Type B pancreatic cell (in vitro differentiated cells): ENCODE measurements around the gene FANCM. TPM values are rescaled to one million over a fixed set of nuclear protein-coding genes. Genes with fewer than 3 reads are reported as not detected.
"Not testable (repeated sequence)": the region's sequence is repeated elsewhere in the genome, so short reads cannot be mapped to it uniquely, and the experiment has no call there.

ENCODE experiments used
- DNase-seq: peaks from one replicate; pipeline ENCODE4 v3.0.0; 2021; ENCODE audit warnings: mixed read lengths; ENCODE audit not compliant: unreplicated experiment; ENCODE audit errors: extremely low spot score
- H3K27ac Mint-ChIP-seq: 2 replicates; pipeline ENCODE4 v1.8.0; 2021; ENCODE audit warnings: mild to moderate bottlenecking, mixed read lengths
- H3K27me3 Mint-ChIP-seq: 2 replicates; pipeline ENCODE4 v1.8.0; 2021; ENCODE audit warnings: mixed read lengths
- H3K36me3 Mint-ChIP-seq: 2 replicates; pipeline ENCODE4 v1.8.0; 2021; ENCODE audit warnings: mixed read lengths
- H3K4me1 Mint-ChIP-seq: one replicate; pipeline ENCODE4 v1.8.0; 2021; ENCODE audit warnings: mixed read lengths; ENCODE audit not compliant: unreplicated experiment
- H3K4me3 Mint-ChIP-seq: 2 replicates; pipeline ENCODE4 v1.8.0; 2021; ENCODE audit warnings: mild to moderate bottlenecking, mixed read lengths
- H3K9me3 Mint-ChIP-seq: 2 replicates; pipeline ENCODE4 v1.8.0; 2021; ENCODE audit warnings: mixed read lengths
- total RNA-seq: library from RNA; stranded (reverse); gene quantifications from 2 replicates; pipeline ENCODE4 v1.2.1, GENCODE V29; 2021; ENCODE audit warnings: low replicate concordance
- TF ChIP-seq, protein P1 (sequence below): fragments of 200-600 bp; sonication (generic); conservative IDR thresholded peaks from 2 replicates; pipeline ENCODE4 v1.5.0; 2021; ENCODE audit warnings: antibody characterized with exemption, mild to moderate bottlenecking

The FANCM gene
- total RNA-seq, 1 donor from 2014 or later: 12.4 TPM

DNA sequence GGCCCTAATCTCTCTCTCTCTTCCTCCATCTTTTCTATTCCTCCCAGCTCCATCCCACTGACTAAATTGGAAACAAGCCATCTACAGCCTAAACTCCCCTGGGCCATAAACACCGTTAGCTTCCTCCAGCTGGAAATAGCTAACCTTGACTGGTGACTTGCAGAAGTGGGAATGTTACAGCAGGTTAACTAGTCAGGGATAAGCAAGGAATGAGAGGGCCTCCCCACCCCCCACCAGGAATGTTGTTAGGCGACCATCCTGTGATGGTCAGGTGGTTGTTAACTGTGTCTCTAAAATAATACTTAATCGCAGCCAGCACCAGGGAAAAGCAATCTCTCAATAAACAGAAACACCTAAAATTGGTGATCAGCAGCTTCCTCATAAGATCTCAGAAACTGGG lies 76.5 kb downstream of the FANCM start:
- DNase-seq: no peak
- H3K27me3 Mint-ChIP-seq: no peaks in the 10 kb centered on the region
- TF ChIP-seq, protein P1, sequence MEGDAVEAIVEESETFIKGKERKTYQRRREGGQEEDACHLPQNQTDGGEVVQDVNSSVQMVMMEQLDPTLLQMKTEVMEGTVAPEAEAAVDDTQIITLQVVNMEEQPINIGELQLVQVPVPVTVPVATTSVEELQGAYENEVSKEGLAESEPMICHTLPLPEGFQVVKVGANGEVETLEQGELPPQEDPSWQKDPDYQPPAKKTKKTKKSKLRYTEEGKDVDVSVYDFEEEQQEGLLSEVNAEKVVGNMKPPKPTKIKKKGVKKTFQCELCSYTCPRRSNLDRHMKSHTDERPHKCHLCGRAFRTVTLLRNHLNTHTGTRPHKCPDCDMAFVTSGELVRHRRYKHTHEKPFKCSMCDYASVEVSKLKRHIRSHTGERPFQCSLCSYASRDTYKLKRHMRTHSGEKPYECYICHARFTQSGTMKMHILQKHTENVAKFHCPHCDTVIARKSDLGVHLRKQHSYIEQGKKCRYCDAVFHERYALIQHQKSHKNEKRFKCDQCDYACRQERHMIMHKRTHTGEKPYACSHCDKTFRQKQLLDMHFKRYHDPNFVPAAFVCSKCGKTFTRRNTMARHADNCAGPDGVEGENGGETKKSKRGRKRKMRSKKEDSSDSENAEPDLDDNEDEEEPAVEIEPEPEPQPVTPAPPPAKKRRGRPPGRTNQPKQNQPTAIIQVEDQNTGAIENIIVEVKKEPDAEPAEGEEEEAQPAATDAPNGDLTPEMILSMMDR: no peak
- H3K4me1 Mint-ChIP-seq: peaks cover 9% of the 10 kb centered on the region
- H3K36me3 Mint-ChIP-seq: peaks cover 12% of the 10 kb centered on the region
- H3K4me3 Mint-ChIP-seq: no peak overlapping the region
- H3K9me3 Mint-ChIP-seq: no peaks in the 10 kb centered on the region
- no peak overlapping the region for H3K27ac Mint-ChIP-seq

DNA sequence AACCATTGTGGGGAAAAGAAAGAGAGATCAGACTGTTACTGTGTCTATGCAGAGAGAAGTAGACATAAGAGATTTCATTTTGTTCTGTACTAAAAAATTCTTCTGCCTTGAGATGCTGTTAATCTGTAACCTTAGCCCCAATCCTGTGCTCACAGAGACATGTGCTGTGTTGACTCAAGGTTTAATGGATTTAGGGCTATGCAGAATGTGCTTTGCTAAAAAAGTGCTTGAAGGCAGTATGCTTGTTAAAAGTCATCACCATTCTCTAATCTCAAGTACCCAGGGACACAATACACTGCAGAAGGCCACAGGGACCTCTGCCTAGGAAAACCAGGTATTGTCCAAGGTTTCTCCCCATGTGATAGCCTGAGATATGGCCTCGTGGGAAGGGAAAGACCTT lies 78.0 kb downstream of the FANCM start:
- H3K4me1 Mint-ChIP-seq, H3K27ac Mint-ChIP-seq, H3K36me3 Mint-ChIP-seq: not testable (repeated sequence)

DNA sequence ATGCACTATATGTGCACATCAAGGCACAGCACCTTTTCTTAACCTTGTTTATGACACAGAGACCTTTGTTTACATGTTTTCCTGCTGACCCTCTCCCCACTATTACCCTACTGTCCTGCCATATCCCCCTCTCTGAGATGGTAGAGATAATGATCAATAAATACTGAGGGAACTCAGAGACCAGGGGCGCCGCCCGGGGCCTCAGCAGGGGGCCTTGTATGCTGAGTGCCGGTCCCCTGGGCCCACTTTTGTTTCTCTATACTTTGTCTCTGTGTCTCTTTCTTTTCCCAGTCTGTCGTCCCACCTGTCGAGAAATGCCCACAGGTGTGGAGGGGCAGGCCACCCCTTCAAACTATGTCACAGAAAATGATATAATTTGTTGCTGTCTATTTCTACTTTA lies 78.6 kb downstream of the FANCM start:
- H3K36me3 Mint-ChIP-seq, H3K4me3 Mint-ChIP-seq, H3K4me1 Mint-ChIP-seq, H3K27me3 Mint-ChIP-seq, DNase-seq, H3K27ac Mint-ChIP-seq, H3K9me3 Mint-ChIP-seq: not testable (repeated sequence)

More for the DNA sequence above, 78.0 kb downstream of the FANCM start:
- not testable (repeated sequence) for H3K4me3 Mint-ChIP-seq, H3K9me3 Mint-ChIP-seq, H3K27me3 Mint-ChIP-seq, DNase-seq

DNA sequence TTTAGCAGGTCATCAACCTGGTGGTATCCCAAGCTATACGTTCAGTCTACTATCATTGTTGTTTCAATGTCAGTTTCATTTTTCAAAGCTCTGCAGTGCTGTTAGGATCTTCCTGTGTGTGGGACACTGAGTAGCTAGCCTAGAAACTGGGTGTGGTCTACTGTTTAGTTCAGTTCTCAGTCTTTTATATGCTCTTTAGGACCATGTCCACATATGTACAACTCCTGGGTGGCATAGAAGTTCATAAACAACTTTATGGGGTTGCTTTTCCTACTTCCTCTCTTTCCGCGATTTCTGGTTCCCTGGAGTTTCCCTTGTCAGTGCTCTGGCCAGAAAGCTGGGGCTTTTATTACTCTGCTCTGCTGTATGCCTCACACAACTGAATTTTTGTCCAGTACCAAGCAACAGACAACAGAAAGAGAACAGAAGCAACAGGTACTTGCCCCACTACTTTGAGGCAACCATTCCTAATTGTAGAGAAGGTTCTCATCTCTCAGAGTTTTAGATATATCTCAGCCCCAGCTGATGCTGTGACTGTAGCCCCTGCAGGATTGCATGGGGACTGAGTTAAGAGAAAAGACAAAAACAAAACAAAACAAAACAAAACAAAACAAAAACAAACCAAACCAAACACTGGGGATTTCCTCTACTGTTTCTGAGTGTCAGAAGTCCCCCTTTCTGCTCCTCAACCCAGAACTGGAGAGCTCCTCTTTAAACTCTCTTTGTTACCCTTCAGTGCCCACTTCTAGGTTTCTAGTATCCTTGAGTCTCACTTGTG lies 86.9 kb downstream of the FANCM start:
- TF ChIP-seq, protein P1: no peak
- no peaks in the 10 kb centered on the region for H3K4me1 Mint-ChIP-seq
- peaks cover 30% of the 10 kb centered on the region for H3K36me3 Mint-ChIP-seq
- DNase-seq: no peak
- H3K27ac Mint-ChIP-seq: no peak overlapping the region
- H3K4me3 Mint-ChIP-seq: no peak overlapping the region
- H3K27me3 Mint-ChIP-seq: no peaks in the 10 kb centered on the region
- no peaks in the 10 kb centered on the region for H3K9me3 Mint-ChIP-seq

DNA sequence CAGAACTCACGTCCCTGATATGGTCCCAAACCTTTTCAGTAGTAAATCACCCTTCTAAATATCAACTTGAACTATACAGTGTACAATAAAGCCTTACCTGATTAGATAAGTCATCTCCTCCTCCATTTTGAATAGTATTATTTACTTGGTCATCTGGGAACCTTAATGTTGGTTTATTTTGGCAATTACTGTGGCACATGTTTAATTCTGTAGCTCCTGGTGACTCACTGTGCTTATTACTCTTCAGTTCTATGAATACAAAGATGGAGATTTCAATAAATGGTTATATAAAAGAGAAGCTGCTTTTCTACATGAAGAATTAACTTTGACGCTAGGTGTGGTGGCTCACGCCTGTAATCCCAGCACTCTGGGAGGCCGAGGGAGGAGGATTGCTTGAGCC lies 91.8 kb downstream of the FANCM start:
- H3K4me1 Mint-ChIP-seq: no peaks in the 10 kb centered on the region
- H3K4me3 Mint-ChIP-seq: no peak overlapping the region
- TF ChIP-seq, protein P1: no peak
- no peaks in the 10 kb centered on the region for H3K9me3 Mint-ChIP-seq
- H3K36me3 Mint-ChIP-seq: peaks cover 43% of the 10 kb centered on the region
- H3K27me3 Mint-ChIP-seq: no peaks in the 10 kb centered on the region
- no peak for DNase-seq
- H3K27ac Mint-ChIP-seq: no peak overlapping the region

DNA sequence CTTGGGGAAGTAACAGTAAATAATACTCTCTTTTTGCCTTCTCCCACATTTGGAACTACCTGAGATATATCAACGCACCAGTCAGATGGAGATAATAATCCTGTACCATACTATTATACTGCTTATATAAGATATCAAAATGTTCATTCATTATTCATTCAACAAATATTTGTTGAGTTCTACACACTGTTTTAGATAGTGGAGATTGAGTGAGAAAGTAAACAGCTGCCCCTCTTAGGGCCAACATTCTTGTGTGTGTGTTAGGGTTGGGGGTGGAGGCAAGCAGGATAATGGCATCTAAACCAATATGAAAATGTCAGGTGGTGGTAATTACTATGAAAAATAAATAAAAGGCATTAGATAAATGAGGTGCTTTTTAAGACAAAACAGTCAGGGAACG lies 103.3 kb downstream of the FANCM start:
- TF ChIP-seq, protein P1: no peak
- H3K27ac Mint-ChIP-seq: no peak overlapping the region
- DNase-seq: no peak
- H3K9me3 Mint-ChIP-seq: no peaks in the 10 kb centered on the region
- H3K4me1 Mint-ChIP-seq: no peaks in the 10 kb centered on the region
- H3K4me3 Mint-ChIP-seq: no peak overlapping the region
- no peaks in the 10 kb centered on the region for H3K27me3 Mint-ChIP-seq
- H3K36me3 Mint-ChIP-seq: peaks cover 16% of the 10 kb centered on the region

DNA sequence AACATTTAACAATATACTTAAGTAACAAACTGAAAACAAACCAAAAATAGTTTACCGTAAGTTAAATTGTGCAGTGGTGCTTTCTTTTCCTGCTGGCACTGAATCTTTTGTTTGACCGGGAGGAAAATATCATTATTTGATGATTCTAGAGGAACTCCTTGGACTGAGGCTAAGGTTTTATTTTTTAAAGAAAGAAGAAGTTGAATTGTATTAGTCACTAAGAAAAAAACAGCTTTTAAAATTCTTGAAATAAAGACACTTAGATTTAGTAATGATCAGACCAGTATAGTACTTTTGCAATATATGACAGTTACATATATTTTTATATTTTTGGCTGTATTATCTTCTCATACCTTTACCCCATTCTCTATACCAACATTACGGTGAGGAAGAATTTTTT lies 107.0 kb downstream of the FANCM start:
- TF ChIP-seq, protein P1: no peak
- Mint-ChIP-seq H3K27ac (no peak overlapping the region), H3K36me3 (peaks cover 9% of the 10 kb centered on the region), H3K4me3 (no peak overlapping the region), H3K9me3 (no peaks in the 10 kb centered on the region), H3K27me3 (no peaks in the 10 kb centered on the region), H3K4me1 (no peaks in the 10 kb centered on the region)
- DNase-seq: no peak
